ENCODE measurements around the gene RPS6KA2. TPM values are rescaled to one million over a fixed set of nuclear protein-coding genes. Genes with fewer than 3 reads are reported as not detected.

Gene RPS6KA2
- total RNA-seq, 3 donors from 2014 or later (not counting 1 experiment from before 2014, with no cell fraction given), result 2.8 to 4.5 (median 2.9) TPM

GRCh38 chr6:166671434-166672081 lies 44.5 kb upstream of the RPS6KA2 start:
- Mint-ChIP-seq H3K9me3 (no peaks in the 10 kb centered on the region), H3K27ac (no peak overlapping the region), H3K36me3 (no peaks in the 10 kb centered on the region), H3K4me1 (peaks cover 8 to 12% of the 10 kb centered on the region in 2 donors), H3K27me3 (ENCODE audit: low read depth in 2 of 2) (peaks cover 24% of the 10 kb centered on the region in 2 donors), H3K4me3 (no peak overlapping the region)
- ATAC-seq, result no peak
- Histone ChIP-seq H3K27ac (ENCODE audit: low read length) (no peak overlapping the region), H3K27me3 (ENCODE audit: control insufficient read depth, insufficient read depth, low read length) (no peaks in the 10 kb centered on the region), H3K36me3 (ENCODE audit: control insufficient read depth, insufficient read depth, low read length) (no peaks in the 10 kb centered on the region), H3K4me1 (ENCODE audit: control insufficient read depth, insufficient read depth, low read length) (peaks cover 3% of the 10 kb centered on the region), H3K9me3 (ENCODE audit: control insufficient read depth, insufficient read depth, low read length) (no peaks in the 10 kb centered on the region), H3K4me3 (ENCODE audit: low read length) (no peak overlapping the region)
- 29% methylated on average over 13 of the region's 13 CpGs for WGBS (ENCODE audit: insufficient coverage)
- DNase-seq, result no peak
- TF ChIP-seq CTCF (IDR thresholded peaks at IDR 0.05), result no peak
- intact Hi-C loops (cut with micrococcal nuclease), result no loop called here

- no peaks in the 10 kb centered on the region for H3K9me3 Mint-ChIP-seq
- TF ChIP-seq CTCF (IDR thresholded peaks at IDR 0.05), result no peak
- H3K36me3 Mint-ChIP-seq, result no peaks in the 10 kb centered on the region
- Histone ChIP-seq H3K9me3 (ENCODE audit: control insufficient read depth, insufficient read depth, low read length) (no peaks in the 10 kb centered on the region), H3K4me1 (ENCODE audit: control insufficient read depth, insufficient read depth, low read length) (peaks cover 3% of the 10 kb centered on the region), H3K4me3 (ENCODE audit: low read length) (no peak overlapping the region), H3K36me3 (ENCODE audit: control insufficient read depth, insufficient read depth, low read length) (no peaks in the 10 kb centered on the region), H3K27me3 (ENCODE audit: control insufficient read depth, insufficient read depth, low read length) (no peaks in the 10 kb centered on the region), H3K27ac (ENCODE audit: low read length) (no peak overlapping the region)
- 95% methylated on average over 5 of the region's 5 CpGs for WGBS (ENCODE audit: insufficient coverage)
- intact Hi-C loops (cut with micrococcal nuclease), result no loop called here
- H3K4me3 Mint-ChIP-seq, result no peak overlapping the region
- no peak for DNase-seq
- H3K27me3 Mint-ChIP-seq (ENCODE audit: low read depth in 2 of 2), result peaks cover 24% of the 10 kb centered on the region in 2 donors
- ATAC-seq, result no peak
- no peak overlapping the region for H3K27ac Mint-ChIP-seq
- peaks cover 8 to 12% of the 10 kb centered on the region in 2 donors for H3K4me1 Mint-ChIP-seq
Measured at GRCh38 chr6:166670894-166671293, 43.8 kb upstream of the RPS6KA2 start.

GRCh38 chr6:166670013-166670412 lies 43.0 kb upstream of the RPS6KA2 start:
- H3K27ac Mint-ChIP-seq, result no peak overlapping the region
- Histone ChIP-seq H3K9me3 (ENCODE audit: control insufficient read depth, insufficient read depth, low read length) (no peaks in the 10 kb centered on the region), H3K27ac (ENCODE audit: low read length) (no peak overlapping the region), H3K27me3 (ENCODE audit: control insufficient read depth, insufficient read depth, low read length) (no peaks in the 10 kb centered on the region), H3K4me1 (ENCODE audit: control insufficient read depth, insufficient read depth, low read length) (peaks cover 3% of the 10 kb centered on the region), H3K4me3 (ENCODE audit: low read length) (no peak overlapping the region), H3K36me3 (ENCODE audit: control insufficient read depth, insufficient read depth, low read length) (no peaks in the 10 kb centered on the region)
- ATAC-seq (no peak), DNase-seq (no peak)
- no peak overlapping the region for H3K4me3 Mint-ChIP-seq
- peaks cover 24% of the 10 kb centered on the region in 2 donors for H3K27me3 Mint-ChIP-seq (ENCODE audit: low read depth in 2 of 2)
- peaks cover 8 to 12% of the 10 kb centered on the region in 2 donors for H3K4me1 Mint-ChIP-seq
- TF ChIP-seq CTCF (IDR thresholded peaks at IDR 0.05), result no peak
- 97% methylated on average over 9 of the region's 9 CpGs for WGBS (ENCODE audit: insufficient coverage)
- intact Hi-C loops (cut with micrococcal nuclease), result no loop called here
- H3K9me3 Mint-ChIP-seq, result no peaks in the 10 kb centered on the region
- H3K36me3 Mint-ChIP-seq, result no peaks in the 10 kb centered on the region

Measured in natural killer cell (primary cell).